SU-DHL-6 (cell line): ENCODE results near the gene ZBTB7A.

Experiments used
- CTCF ChIP-seq: fragments of 200-600 bp; sonication (generic); IDR thresholded peaks from one replicate; pipeline ENCODE4 v1.5.1; 2017; ENCODE audit warnings: antibody characterized with exemption, mild to moderate bottlenecking, low read length, moderate library complexity; ENCODE audit not compliant: insufficient read depth, poor library complexity, severe bottlenecking
- EZH2phosphoT487 ChIP-seq: fragments of 200-600 bp; sonication (generic), shearing (Covaris generic); conservative IDR thresholded peaks from 2 replicates; pipeline ENCODE4 v1.6.1; 2018; ENCODE audit warnings: mild to moderate bottlenecking, antibody characterized with exemption, low read length, moderate library complexity, mixed read lengths

- TF ChIP-seq EZH2phosphoT487: no peak
- TF ChIP-seq CTCF: no peak
Observed at GRCh38 chr19:4012975-4013634, 53.6 kb downstream of the ZBTB7A start.
